SU-DHL-6 (cell line): Measurements from ENCODE around the gene EFNA5.

Experiments used
- H2AFZ ChIP-seq: fragments of 200-600 bp; sonication (generic); 2 replicates; pipeline ENCODE4 v1.6.1; 2014; ENCODE audit warnings: low read depth, mild to moderate bottlenecking, moderate library complexity, mixed read lengths, antibody characterized with exemption, low read length; ENCODE audit not compliant: severe bottlenecking
- H3F3A ChIP-seq: fragments of 200-600 bp; shearing (Covaris generic); 2 replicates; pipeline ENCODE4 v1.6.0; 2016; ENCODE audit warnings: antibody characterized with exemption, mild to moderate bottlenecking; ENCODE audit not compliant: insufficient read depth
- H3K27ac ChIP-seq: fragments of 200-600 bp; sonication (generic); 2 replicates; pipeline ENCODE4 v1.5.1; 2016; ENCODE audit warnings: low read depth, mild to moderate bottlenecking, low read length, moderate library complexity, mixed read lengths
- H3K27me3 ChIP-seq: fragments of 200-600 bp; sonication (generic), shearing (Covaris generic); 2 replicates; pipeline ENCODE4 v1.6.0; 2014; ENCODE audit warnings: mild to moderate bottlenecking, low read length
- H3K36me3 ChIP-seq: fragments of 200-600 bp; sonication (generic); 2 replicates; pipeline ENCODE4 v1.6.1; 2014; ENCODE audit warnings: mild to moderate bottlenecking, low read length, mixed read lengths
- H3K4me2 ChIP-seq: fragments of 300-600, 200-600 bp; shearing (Covaris generic), sonication (generic); 2 replicates; pipeline ENCODE4 v1.6.0; 2014; ENCODE audit warnings: low read length, low read depth, mild to moderate bottlenecking; ENCODE audit not compliant: poor library complexity, severe bottlenecking
- H3K4me3 ChIP-seq: fragments of 200-600 bp; sonication (generic); 2 replicates; pipeline ENCODE4 v1.5.1; 2014; ENCODE audit warnings: antibody characterized with exemption, low read length, mild to moderate bottlenecking, mixed read lengths; ENCODE audit not compliant: insufficient read depth, poor library complexity, severe bottlenecking
- H3K79me2 ChIP-seq: fragments of 200-600 bp; sonication (generic); 2 replicates; pipeline ENCODE4 v1.6.1; 2014; ENCODE audit warnings: mild to moderate bottlenecking, low read length, moderate library complexity; ENCODE audit not compliant: insufficient read depth
- H3K9ac ChIP-seq: fragments of 200-600 bp; sonication (generic); 2 replicates; pipeline ENCODE4 v1.7.0; 2014; ENCODE audit warnings: mild to moderate bottlenecking, low read length
- H3K9me2 ChIP-seq: fragments of 200-600 bp; sonication (generic); replicated peaks from 2 replicates; pipeline ENCODE4 v1.6.1; 2014; ENCODE audit warnings: low read length; ENCODE audit not compliant: insufficient read depth
- H3K9me3 ChIP-seq: fragments of 200-600 bp; sonication (generic); 2 replicates; pipeline ENCODE4 v1.6.1; 2014; ENCODE audit warnings: low read length, mixed read lengths; ENCODE audit not compliant: insufficient read depth
- H4K20me1 ChIP-seq: fragments of 200-600 bp; sonication (generic); 2 replicates; pipeline ENCODE4 v1.6.1; 2014; ENCODE audit warnings: low read depth, mild to moderate bottlenecking, antibody characterized with exemption, low read length, moderate library complexity, mixed read lengths
- CTCF ChIP-seq: fragments of 200-600 bp; sonication (generic); IDR thresholded peaks from one replicate; pipeline ENCODE4 v1.5.1; 2017; ENCODE audit warnings: antibody characterized with exemption, mild to moderate bottlenecking, low read length, moderate library complexity; ENCODE audit not compliant: insufficient read depth, poor library complexity, severe bottlenecking
- EZH2phosphoT487 ChIP-seq: fragments of 200-600 bp; sonication (generic), shearing (Covaris generic); conservative IDR thresholded peaks from 2 replicates; pipeline ENCODE4 v1.6.1; 2018; ENCODE audit warnings: mild to moderate bottlenecking, antibody characterized with exemption, low read length, moderate library complexity, mixed read lengths

Gene EFNA5

DNA sequence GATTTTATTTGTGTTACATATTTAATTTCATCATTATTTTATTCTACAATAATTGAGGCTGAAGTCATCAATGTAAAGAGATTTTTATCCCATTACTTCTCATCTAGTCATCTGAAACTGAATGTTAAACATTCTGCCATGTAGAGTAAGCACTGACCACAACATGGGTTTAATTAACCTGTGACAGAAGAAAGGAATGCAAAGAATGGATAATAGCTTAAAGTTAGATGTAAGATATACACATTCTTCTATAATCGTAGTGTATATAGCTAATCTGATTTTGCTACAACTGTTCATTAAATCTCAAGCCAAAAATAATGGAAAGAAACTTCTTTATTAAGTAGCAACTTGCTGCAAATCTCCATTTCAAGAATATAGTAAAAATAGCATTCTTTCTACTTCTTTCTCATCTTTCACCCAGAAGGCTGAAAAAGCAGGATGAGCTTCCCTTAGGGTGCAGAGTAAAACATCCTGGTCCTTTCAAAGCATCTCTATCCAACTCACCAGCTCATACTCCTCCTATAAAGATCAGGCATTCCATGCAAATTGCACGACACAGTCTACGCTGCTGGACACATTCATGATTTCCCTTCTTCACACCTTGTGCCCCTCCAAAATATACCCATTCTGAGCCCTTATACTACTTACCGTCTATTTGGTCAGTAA, 115.2 kb downstream of the EFNA5 start:
- Histone ChIP-seq H3F3A (no peaks in the 10 kb centered on the region), H3K36me3 (no peaks in the 10 kb centered on the region), H3K4me3 (no peak overlapping the region), H2AFZ (no peak overlapping the region), H3K9me2 (no peaks in the 10 kb centered on the region), H4K20me1 (no peaks in the 10 kb centered on the region), H3K27me3 (no peaks in the 10 kb centered on the region), H3K27ac (no peak overlapping the region), H3K9me3 (no peaks in the 10 kb centered on the region), H3K9ac (no peak overlapping the region), H3K4me2 (no peak overlapping the region), H3K79me2 (no peaks in the 10 kb centered on the region)
- TF ChIP-seq EZH2phosphoT487: no peak
- no peak for TF ChIP-seq CTCF

DNA sequence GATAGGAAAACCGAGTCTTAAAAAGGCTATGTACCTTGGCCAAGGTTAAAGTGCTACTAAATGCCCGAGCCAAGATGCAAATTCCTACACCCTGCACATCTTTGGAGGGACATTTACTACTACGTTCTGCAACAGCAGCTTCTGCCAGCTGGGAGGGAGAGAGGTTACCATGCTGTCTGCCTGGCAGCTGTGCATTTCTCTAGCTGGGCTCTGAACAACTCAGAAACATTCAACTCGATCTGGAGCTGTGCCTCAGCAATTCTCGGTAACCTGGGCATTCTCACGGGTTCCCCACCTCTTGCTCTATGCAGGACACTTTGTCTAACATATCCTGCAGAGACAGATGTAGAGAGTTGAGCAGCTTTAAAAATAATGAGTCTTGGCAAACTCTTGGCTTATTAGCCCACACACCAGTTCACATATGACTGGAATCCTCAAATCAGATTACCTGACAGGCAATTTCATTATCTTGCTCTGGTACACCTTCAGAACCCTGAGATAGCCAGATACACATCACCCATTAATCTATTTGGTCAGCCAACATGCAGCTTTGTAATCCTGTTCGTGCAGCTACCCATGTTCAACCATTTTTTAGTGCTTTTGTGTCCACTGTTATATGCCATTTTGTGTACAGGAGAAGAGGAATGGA, 115.8 kb downstream of the EFNA5 start:
- TF ChIP-seq EZH2phosphoT487 (no peak), CTCF (no peak)
- H3K27me3 ChIP-seq: no peaks in the 10 kb centered on the region
- H3K79me2 ChIP-seq: no peaks in the 10 kb centered on the region
- H2AFZ ChIP-seq: no peak overlapping the region
- no peak overlapping the region for H3K9ac ChIP-seq
- H3K36me3 ChIP-seq: no peaks in the 10 kb centered on the region
- no peaks in the 10 kb centered on the region for H4K20me1 ChIP-seq
- H3F3A ChIP-seq: no peaks in the 10 kb centered on the region
- no peaks in the 10 kb centered on the region for H3K9me2 ChIP-seq
- H3K9me3 ChIP-seq: no peaks in the 10 kb centered on the region
- H3K4me3 ChIP-seq: no peak overlapping the region
- no peak overlapping the region for H3K27ac ChIP-seq
- H3K4me2 ChIP-seq: no peak overlapping the region

GRCh38 chr5:107553117-107553555, 117.6 kb downstream of the EFNA5 start:
- Histone ChIP-seq H3K9ac (no peak overlapping the region), H3K36me3 (no peaks in the 10 kb centered on the region), H3K27me3 (no peaks in the 10 kb centered on the region), H3K79me2 (no peaks in the 10 kb centered on the region), H2AFZ (no peak overlapping the region), H4K20me1 (no peaks in the 10 kb centered on the region), H3K9me2 (no peaks in the 10 kb centered on the region), H3F3A (no peaks in the 10 kb centered on the region), H3K9me3 (no peaks in the 10 kb centered on the region), H3K27ac (no peak overlapping the region), H3K4me2 (no peak overlapping the region), H3K4me3 (no peak overlapping the region)
- no peak for TF ChIP-seq EZH2phosphoT487
- TF ChIP-seq CTCF: no peak
